ENCODE measurements around the gene HERC2. TPM values are rescaled to one million over a fixed set of nuclear protein-coding genes. Genes with fewer than 3 reads are reported as not detected.

HERC2 gene
- total and polyA plus RNA-seq, 2 donors (not counting 3 experiments of a cell fraction or from before 2014, with no cell fraction given), result 46.1 to 83.9 TPM

DNA sequence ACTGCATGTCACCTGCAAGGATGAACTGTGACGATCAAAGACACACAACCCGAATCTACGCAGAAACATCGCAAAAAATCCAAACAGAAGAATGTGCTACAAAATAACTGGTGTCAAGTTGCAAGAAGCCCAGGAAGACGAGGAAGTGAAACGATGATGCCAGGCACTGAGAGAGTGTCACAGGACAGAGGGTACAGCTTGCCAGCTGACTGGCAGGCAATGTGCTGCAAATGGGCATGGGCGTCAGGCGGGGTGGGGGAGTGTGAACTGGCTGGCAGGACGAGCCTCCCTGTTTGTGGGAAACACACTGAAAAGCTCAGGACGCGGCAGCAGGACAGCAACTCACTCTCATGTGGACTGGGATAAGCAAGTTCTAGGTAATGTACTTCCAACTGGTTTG, 193.9 kb downstream of the HERC2 start:
- DNase-seq (ENCODE audit: low read depth, low spot score) (no peak), FAIRE-seq (no peak)
- no peaks in the 10 kb centered on the region for H3K27me3 ChIP-seq (ENCODE audit: control insufficient read depth in 2 of 2, insufficient read depth in 2 of 2, low read length in 2 of 2)
- H3K4me3 ChIP-seq (replicated peaks in 1 of 3; ENCODE audit: insufficient read depth in 1 of 3, low read depth in 1 of 3, low read length in 3 of 3), result no peak overlapping the region
- TF ChIP-seq POLR2AphosphoS5 (IDR thresholded peaks at IDR 0.05; ENCODE audit: insufficient read depth, low read depth, low read length) (no peak), POLR2A (IDR thresholded peaks at IDR 0.05; ENCODE audit: low read depth, low read length) (no peak), GATA2 (IDR thresholded peaks at IDR 0.05; ENCODE audit: insufficient read depth, insufficient read length, low read depth, low read length) (no peak), EZH2 (IDR thresholded peaks at IDR 0.05; ENCODE audit: borderline replicate concordance, low read depth, low read length, severe bottlenecking) (no peak), MYC (IDR thresholded peaks at IDR 0.05; ENCODE audit: low read depth, low read length) (no peak), FOS (IDR thresholded peaks at IDR 0.05; ENCODE audit: borderline replicate concordance, insufficient read depth, low read length) (no peak), JUN (IDR thresholded peaks at IDR 0.05; ENCODE audit: borderline replicate concordance, insufficient read depth, insufficient read length, low read depth) (no peak)
- TF ChIP-seq, protein P1, sequence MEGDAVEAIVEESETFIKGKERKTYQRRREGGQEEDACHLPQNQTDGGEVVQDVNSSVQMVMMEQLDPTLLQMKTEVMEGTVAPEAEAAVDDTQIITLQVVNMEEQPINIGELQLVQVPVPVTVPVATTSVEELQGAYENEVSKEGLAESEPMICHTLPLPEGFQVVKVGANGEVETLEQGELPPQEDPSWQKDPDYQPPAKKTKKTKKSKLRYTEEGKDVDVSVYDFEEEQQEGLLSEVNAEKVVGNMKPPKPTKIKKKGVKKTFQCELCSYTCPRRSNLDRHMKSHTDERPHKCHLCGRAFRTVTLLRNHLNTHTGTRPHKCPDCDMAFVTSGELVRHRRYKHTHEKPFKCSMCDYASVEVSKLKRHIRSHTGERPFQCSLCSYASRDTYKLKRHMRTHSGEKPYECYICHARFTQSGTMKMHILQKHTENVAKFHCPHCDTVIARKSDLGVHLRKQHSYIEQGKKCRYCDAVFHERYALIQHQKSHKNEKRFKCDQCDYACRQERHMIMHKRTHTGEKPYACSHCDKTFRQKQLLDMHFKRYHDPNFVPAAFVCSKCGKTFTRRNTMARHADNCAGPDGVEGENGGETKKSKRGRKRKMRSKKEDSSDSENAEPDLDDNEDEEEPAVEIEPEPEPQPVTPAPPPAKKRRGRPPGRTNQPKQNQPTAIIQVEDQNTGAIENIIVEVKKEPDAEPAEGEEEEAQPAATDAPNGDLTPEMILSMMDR (IDR thresholded peaks at IDR 0.05; ENCODE audit: extremely low read depth in 1 of 2, insufficient read depth in 1 of 2, low read depth in 1 of 2, low read length in 2 of 2), result no peak
- TF ChIP-seq, protein P2, sequence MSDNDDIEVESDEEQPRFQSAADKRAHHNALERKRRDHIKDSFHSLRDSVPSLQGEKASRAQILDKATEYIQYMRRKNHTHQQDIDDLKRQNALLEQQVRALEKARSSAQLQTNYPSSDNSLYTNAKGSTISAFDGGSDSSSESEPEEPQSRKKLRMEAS (IDR thresholded peaks at IDR 0.05; ENCODE audit: insufficient read depth, insufficient read length), result no peak
- no peak overlapping the region for H3K27ac ChIP-seq (ENCODE audit: insufficient read depth, low read depth, low read length)
- H3K9ac ChIP-seq (replicated peaks; ENCODE audit: extremely low read depth, insufficient read depth, low read length), result no peak overlapping the region
- CTCF ChIA-PET, result no interaction called here
- dilution Hi-C loops (cut with MboI; ENCODE audit: extremely low pct_ligation_motif_present, low sequenced_read_pairs), result no loop called here
- no peaks in the 10 kb centered on the region for H3K9me3 ChIP-seq (replicated peaks; ENCODE audit: control insufficient read depth, insufficient read depth, low read length)
- intact Hi-C loops (cut with micrococcal nuclease), result no loop called here
- H3K4me1 ChIP-seq (ENCODE audit: control insufficient read depth, extremely low read depth, insufficient read depth, low read length), result peaks cover 7% of the 10 kb centered on the region
- BruUV-seq (replicated peaks), result no TSS peak
- no peaks in the 10 kb centered on the region for H4K20me1 ChIP-seq (replicated peaks; ENCODE audit: control insufficient read depth, extremely low read depth, insufficient read depth, low read length)
- H2AFZ ChIP-seq (ENCODE audit: low read depth, low read length), result no peak overlapping the region
- no peaks in the 10 kb centered on the region for H3K79me2 ChIP-seq (ENCODE audit: control insufficient read depth, insufficient read depth, low read length)
- H3K4me2 ChIP-seq (ENCODE audit: insufficient read depth, low read length), result no peak overlapping the region
- peaks cover 2 to 51% of the 10 kb centered on the region in 2 experiments for H3K36me3 ChIP-seq (ENCODE audit: control insufficient read depth in 2 of 2, extremely low read depth in 1 of 2, insufficient read depth in 2 of 2, low read length in 2 of 2)
- no peaks in the 10 kb centered on the region for H3K9me1 ChIP-seq (replicated peaks; ENCODE audit: control insufficient read depth, extremely low read depth, insufficient read depth, low read length)
- POLR2A ChIA-PET, result no interaction called here
